Measurements from ENCODE around the gene CHN1. TPM values are rescaled to one million over a fixed set of nuclear protein-coding genes. Genes with fewer than 3 reads are reported as not detected.

Gene CHN1
- total RNA-seq, 1 donor from 2014 or later, result 30.6 TPM

GRCh38 chr2:174870787-174871186, 134.4 kb downstream of the CHN1 start:
- H3K4me1 ChIP-seq, result no peaks in the 10 kb centered on the region
- H3K27me3 ChIP-seq, result no peaks in the 10 kb centered on the region
- H3K36me3 ChIP-seq, result no peaks in the 10 kb centered on the region
- H3K4me3 ChIP-seq, result no peak overlapping the region
- ATAC-seq (no peak), DNase-seq (no peak)
- no peak overlapping the region for H3K27ac ChIP-seq
- no peaks in the 10 kb centered on the region for H3K9me3 ChIP-seq
- intact Hi-C loops (cut with DNase I), result no loop called here
- no peak for TF ChIP-seq CTCF (IDR thresholded peaks at IDR 0.05)

DNA sequence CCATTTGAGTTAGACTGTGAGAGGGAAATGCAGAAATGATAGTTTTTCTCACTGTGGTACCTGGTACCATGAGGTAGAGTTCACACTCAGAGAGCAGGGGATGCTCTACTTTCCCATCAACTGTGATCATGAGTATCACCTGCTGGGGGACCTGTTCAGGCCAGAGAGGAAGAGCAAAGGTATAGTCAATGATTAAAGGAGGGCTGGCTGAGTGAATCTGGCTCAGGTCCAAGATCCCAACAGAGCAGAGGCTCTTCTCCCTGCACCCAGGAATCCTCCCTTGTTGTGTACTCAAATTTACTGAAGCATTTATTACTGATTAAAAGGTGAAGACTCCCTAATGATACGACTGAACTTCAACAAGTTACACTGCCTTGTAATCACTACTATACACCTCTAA, 136.3 kb downstream of the CHN1 start:
- H3K36me3 ChIP-seq, result no peaks in the 10 kb centered on the region
- no peaks in the 10 kb centered on the region for H3K27me3 ChIP-seq
- H3K9me3 ChIP-seq, result no peaks in the 10 kb centered on the region
- no peaks in the 10 kb centered on the region for H3K4me1 ChIP-seq
- H3K4me3 ChIP-seq, result no peak overlapping the region
- DNase-seq, result no peak
- H3K27ac ChIP-seq, result no peak overlapping the region
- no peak for TF ChIP-seq CTCF (IDR thresholded peaks at IDR 0.05)
- intact Hi-C loops (cut with DNase I), result no loop called here
- no peak for ATAC-seq

GRCh38 chr2:174866421-174866820, 138.8 kb downstream of the CHN1 start:
- no peak for DNase-seq
- no peak for ATAC-seq
- intact Hi-C loops (cut with DNase I), result no loop called here
- no peaks in the 10 kb centered on the region for H3K27me3 ChIP-seq
- no peaks in the 10 kb centered on the region for H3K36me3 ChIP-seq
- no peak overlapping the region for H3K4me3 ChIP-seq
- no peaks in the 10 kb centered on the region for H3K4me1 ChIP-seq
- H3K27ac ChIP-seq, result no peak overlapping the region
- H3K9me3 ChIP-seq, result no peaks in the 10 kb centered on the region
- TF ChIP-seq CTCF (IDR thresholded peaks at IDR 0.05), result no peak

- Histone ChIP-seq H3K36me3 (no peaks in the 10 kb centered on the region), H3K4me3 (no peak overlapping the region), H3K27me3 (no peaks in the 10 kb centered on the region), H3K9me3 (no peaks in the 10 kb centered on the region), H3K4me1 (no peaks in the 10 kb centered on the region), H3K27ac (no peak overlapping the region)
- intact Hi-C loops (cut with DNase I), result no loop called here
- no peak for DNase-seq
- no peak for TF ChIP-seq CTCF (IDR thresholded peaks at IDR 0.05)
- no peak for ATAC-seq
Measured at GRCh38 chr2:174863183-174863582, 142.0 kb downstream of the CHN1 start.

DNA sequence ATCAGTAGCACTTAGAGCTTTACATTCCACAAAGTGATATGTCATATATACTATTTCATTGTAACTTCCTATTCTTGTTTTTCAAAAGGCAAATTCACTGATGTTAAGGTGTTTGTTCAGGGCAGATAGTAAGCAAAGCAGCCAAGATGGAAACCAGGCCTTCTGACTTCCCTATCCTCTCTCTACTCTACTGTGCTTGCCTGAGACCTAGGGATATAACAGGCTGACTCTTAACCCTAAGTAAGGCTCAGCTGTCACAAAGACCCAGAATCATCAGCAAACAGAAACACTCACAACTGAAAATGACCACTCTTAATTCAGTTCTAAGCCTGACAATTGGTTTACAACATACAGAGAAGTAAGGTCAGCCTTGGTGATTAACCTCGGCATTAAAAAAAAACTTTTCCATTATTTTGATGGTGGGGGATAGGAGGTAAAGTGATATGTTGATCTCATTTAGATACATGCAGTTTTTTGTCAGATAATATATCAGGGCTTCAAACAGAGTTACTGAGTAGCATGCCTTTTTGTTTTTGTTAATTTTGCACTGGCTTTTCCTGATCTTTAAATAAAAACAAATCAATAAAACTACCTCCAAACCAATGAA, 145.5 kb downstream of the CHN1 start:
- Histone ChIP-seq H3K27me3 (no peaks in the 10 kb centered on the region), H3K36me3 (no peaks in the 10 kb centered on the region), H3K27ac (no peak overlapping the region), H3K4me1 (no peaks in the 10 kb centered on the region), H3K9me3 (no peaks in the 10 kb centered on the region), H3K4me3 (no peak overlapping the region)
- ATAC-seq (no peak), DNase-seq (no peak)
- no peak for TF ChIP-seq CTCF (IDR thresholded peaks at IDR 0.05)
- intact Hi-C loops (cut with DNase I), result no loop called here

DNA sequence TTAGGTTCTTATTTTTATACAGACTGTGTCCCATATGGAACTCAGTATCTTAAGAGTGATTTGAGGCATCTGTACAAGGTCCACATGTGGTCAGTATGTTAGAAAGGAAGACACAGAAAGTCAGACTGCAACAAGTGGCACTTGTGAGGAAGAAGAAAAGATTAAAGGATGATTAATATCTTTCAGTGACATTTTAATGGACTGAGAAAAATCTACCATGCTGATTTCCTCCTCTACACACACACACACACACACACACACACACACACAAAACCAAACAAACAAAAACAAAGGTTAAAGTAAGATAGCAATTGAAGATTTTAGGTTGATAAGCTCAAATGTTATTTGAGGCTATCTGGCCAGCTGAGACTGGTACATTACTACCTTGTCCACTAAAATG, 146.4 kb downstream of the CHN1 start:
- TF ChIP-seq CTCF (IDR thresholded peaks at IDR 0.05), result no peak
- no peaks in the 10 kb centered on the region for H3K4me1 ChIP-seq
- intact Hi-C loops (cut with DNase I), result no loop called here
- no peaks in the 10 kb centered on the region for H3K36me3 ChIP-seq
- H3K9me3 ChIP-seq, result no peaks in the 10 kb centered on the region
- no peak for DNase-seq
- no peak overlapping the region for H3K27ac ChIP-seq
- no peaks in the 10 kb centered on the region for H3K27me3 ChIP-seq
- no peak for ATAC-seq
- no peak overlapping the region for H3K4me3 ChIP-seq
